ENCODE data around the gene MGST3.

DNA sequence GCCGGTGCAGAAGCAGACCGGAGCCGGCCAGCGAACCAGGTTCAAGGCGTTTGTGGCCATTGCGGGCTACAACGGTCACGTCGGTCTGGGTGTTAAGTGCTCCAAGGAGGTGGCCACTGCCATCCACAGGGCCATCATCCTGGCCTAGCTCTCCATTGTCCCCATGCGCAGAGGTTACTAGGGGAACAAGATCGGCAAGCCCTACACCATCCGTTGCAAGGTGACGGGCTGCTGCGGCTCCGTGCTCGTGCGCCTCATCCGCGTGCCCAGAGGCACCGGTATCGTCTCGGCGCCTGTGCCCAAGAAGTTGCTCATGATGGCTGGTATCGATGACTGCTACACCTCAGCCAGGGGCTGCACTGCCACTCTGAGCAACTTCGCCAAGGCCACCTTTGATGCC is 49.1 kb upstream of the MGST3 start:
- TF ChIP-seq CTCF (IDR thresholded peaks at IDR 0.05; ENCODE audit: insufficient read depth, low read length, poor library complexity, severe bottlenecking), result no peak
- TF ChIP-seq EZH2phosphoT487 (conservative IDR thresholded peaks at IDR 0.05; ENCODE audit: low read length), result no peak
